GM19035 (cell line): Measurements from ENCODE around the gene TMUB1.

Experiments used
- ATAC-seq: cut with Tn5 transposase; IDR thresholded peaks from one replicate; pipeline ENCODE4 v1.9.1; 2021; ENCODE audit not compliant: unreplicated experiment

Gene TMUB1

DNA sequence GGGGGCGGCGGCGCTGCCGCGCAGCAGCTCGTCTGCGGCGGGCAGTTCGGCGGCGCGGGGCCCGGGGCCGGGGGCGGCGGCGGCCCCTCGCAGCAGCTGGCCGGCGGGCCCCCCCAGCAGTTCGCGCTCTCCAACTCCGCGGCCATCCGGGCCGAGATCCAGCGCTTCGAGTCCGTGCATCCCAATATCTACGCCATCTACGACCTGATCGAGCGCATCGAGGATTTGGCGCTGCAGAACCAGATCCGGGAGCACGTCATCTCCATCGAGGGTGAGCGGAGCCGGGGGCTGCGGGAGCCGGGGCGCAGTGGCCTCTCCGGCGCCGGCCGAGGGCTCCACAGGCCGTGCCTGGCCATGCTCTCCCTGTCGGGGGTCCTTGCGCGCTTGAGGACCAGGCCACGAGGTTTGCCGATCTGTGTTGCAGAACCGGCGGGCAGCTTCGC is 3.5 kb upstream of the TMUB1 start:
- ATAC-seq: no peak

GRCh38 chr7:151085691-151086620 is 2.7 kb upstream of the TMUB1 start, which contains the start of gene AGAP3:
AGAP3 (plus strand) TSS chr7:151086475; CDS start chr7:151086742, 267 bp downstream.
- peak; percentile 48 for ATAC-seq

GRCh38 chr7:151085329-151085690 is 2.0 kb upstream of the TMUB1 start:
- no peak for ATAC-seq

GRCh38 chr7:151083824-151084160 is 499 bp upstream of the TMUB1 start:
- ATAC-seq: no peak

DNA sequence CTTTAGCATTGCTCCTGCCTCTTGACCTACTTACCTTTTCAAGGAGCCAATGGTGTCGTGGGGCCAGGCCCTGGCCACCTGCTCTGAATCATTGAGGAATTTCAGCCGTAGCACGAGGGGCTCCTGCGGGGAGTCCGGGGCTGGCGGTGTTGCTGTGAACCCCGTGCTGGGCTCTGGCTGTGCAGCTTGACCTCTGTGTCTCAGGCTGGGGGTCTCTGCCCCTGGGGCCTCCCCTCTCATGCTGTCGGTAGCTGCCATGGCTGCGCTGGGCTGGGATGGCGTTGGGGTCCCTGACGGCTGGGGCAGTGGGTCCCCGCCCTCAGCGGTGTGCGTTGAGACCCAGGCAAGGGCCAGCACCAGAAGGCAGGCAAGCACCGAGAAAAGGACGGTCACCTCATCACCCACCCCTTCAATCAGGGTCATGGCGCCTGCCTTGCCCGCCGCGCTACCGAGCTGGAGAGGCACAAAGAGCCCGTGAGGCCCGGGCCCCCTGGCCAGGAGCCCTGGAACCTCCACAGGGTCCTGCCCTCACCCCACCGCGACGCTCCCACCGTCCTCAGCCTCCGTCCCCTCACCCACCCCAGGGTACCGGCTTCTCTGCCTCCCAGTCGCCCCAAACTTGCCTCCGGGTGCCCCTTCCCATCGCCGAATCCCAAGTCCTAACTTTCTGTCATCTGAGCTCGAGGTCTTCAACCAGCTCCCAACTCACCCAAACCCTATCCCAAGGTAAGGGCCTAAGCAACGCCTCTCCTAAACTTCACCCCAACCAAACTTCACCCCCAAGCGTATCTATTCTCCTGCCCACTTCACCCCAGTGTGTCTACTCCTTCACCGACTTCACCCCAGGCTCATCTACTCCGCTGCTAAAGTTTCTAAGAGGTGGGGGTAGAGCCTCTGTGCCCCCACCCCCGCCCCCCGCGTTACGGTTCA is 887 bp downstream of the TMUB1 start:
- ATAC-seq: no peak

DNA sequence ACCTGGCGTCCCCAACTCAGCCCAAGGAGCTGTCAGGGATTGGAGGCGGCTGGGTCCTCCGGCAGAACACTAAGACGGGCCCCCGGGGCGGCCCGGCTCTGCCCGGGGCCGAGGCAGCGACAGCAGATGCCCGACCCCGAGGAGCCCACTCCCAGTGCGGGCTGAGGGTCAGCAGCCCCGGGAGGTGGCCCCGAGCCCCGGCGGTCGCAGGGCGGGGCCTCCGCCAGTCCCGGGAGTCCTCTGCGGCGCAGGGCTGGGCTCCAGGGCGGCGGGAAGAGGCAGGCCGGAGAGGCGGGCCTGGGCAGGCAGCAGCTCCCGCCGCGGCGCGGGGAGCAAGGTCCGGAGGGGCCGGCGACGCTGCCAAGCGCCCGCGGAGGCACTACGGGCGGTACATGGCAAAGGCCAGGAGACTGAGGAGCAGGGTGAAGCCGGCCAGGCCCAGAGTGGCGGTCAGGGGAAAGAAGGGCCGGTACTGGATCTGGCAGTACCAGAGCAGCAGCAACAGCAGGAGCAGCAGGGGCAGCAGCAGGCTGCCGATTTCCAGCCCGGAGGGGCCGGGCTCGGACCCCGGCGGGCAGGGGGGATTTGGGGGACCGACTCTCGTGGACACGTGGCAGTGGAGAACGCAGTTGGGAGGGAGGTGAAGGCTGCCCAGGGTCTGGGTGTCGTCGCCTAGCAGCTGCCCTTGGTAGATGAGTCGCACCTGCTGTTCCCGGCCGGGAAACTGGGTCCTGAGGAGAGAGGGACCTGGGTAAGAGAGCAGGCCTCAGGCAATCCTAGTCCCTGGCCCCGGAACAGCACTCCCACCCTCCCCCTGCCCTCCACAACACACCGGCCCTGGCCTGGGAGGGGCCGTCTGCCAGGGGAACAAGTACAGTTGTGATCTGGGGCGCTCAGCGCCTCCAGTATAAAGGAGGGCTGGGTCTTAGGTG is 1.9 kb downstream of the TMUB1 start:
- ATAC-seq: no peak

- ATAC-seq: peak; percentile 72
Measured at GRCh38 chr7:151080522-151081169, 2.6 kb downstream of the TMUB1 start, which contains the start of gene FASTK. FASTK (minus strand) TSS chr7:151080809; CDS start chr7:151080766, 43 bp downstream.

- ATAC-seq: peak; percentile 4
Measured at GRCh38 chr7:151080067-151080521, 3.2 kb downstream of the TMUB1 start.

- ATAC-seq: no peak
Measured at GRCh38 chr7:151079199-151079910, 3.9 kb downstream of the TMUB1 start.

- no peak for ATAC-seq
Measured at GRCh38 chr7:151078233-151079040, 4.9 kb downstream of the TMUB1 start.

GRCh38 chr7:151077705-151078232 is 5.5 kb downstream of the TMUB1 start:
- ATAC-seq: no peak

DNA sequence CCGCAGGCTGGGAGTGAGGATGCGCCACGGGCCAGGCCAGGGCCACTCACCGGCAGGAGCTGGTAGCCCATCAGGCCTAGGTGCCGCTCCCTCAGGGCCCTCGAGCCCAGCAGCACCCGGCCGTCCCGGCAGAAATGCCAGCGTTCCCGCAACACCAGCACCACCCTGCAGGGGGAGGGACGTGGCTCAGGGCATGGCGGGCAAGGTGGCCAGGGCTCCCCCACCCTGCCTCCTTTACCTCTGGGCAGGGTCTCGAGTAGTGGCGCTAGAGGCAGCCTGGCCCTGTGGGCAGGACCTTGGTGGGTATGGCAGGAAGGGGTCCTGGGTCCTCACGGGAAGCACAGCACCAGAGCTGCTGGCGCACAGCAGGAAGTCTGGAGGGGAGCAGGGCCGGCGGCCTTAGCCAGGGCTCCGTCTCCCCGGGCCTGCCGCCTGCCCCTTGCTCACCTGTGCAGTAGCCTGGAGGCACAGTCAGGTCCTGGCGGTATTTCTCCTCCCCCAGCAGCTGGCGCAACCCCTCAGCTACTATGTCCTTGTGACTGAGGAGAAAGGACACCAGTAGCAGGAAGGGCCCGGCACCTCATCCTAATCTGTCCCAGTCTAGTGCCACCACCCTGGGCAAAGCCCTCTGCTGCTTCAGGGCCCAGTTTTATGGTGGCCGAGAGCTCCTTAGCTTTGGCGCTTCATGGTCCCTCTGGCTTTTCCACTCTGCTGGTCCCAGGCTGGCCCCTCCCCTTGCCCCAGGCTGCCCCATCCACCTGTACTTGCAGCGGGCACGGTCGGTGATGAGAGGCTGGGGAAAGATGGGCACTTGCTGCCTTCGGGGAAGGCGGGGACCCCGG is 6.2 kb downstream of the TMUB1 start:
- ATAC-seq: no peak

- ATAC-seq: no peak
Measured at GRCh38 chr7:151075978-151076426, 7.3 kb downstream of the TMUB1 start.

- no peak for ATAC-seq
Measured at GRCh38 chr7:151075662-151075971, 7.7 kb downstream of the TMUB1 start.

- ATAC-seq: no peak
Measured at GRCh38 chr7:151074817-151075661, 8.3 kb downstream of the TMUB1 start.

DNA sequence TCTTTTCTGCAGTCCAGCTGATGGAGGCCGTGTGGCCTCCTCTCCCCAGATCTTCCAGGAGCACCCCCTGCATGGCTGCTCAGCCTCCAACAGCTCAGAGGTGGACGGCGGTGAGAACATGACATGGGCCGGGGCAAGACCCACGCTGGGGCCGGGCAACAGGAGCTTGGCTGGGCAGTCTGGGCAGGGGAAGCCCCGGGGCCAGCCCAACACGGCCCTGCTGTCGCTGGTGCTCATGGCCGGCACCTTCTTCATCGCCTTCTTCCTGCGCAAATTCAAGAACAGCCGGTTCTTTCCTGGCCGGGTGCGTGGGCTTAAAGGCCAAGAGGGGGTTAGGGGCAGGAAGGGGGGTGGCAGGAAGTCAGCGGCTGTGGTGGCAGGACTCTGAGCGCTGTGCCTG is 9.3 kb downstream of the TMUB1 start:
- ATAC-seq: no peak
